HepG2 (cell line): ENCODE data around the gene ABHD15. TPM values are rescaled to one million over a fixed set of nuclear protein-coding genes. Genes with fewer than 3 reads are reported as not detected.

Source experiments
- CREB1 ChIP-seq, 2 experiments: fragments of 450-650 bp in 1 of 2; IDR thresholded peaks; 2 replicates each; pipeline ENCODE4 v1.6.1; 2016 to 2017; ENCODE audit warnings: control low read depth in 1 of 2, mild to moderate bottlenecking in 1 of 2, missing compliant biosample characterization in 1 of 2, missing genetic modification characterization in 1 of 2
- GABPA ChIP-seq, 2 experiments: IDR thresholded peaks; 2 replicates each; pipeline ENCODE4 v1.6.1; 2011 to 2016; ENCODE audit warnings: low read depth in 2 of 2, low read length in 1 of 2, missing biosample characterization in 1 of 2, missing genetic modification characterization in 1 of 2
- MTF1 ChIP-seq: sonication (generic); formaldehyde crosslinking; IDR thresholded peaks from 2 replicates; pipeline ENCODE4 v1.5.0; 2020; ENCODE audit warnings: missing genetic modification reagents
- ONECUT2 ChIP-seq: sonication (generic); formaldehyde crosslinking; IDR thresholded peaks from 2 replicates; pipeline ENCODE4 v1.4.0; 2020; ENCODE audit warnings: missing genetic modification reagents
- RERE ChIP-seq: IDR thresholded peaks from 2 replicates; pipeline ENCODE4 v1.6.1; 2016; ENCODE audit warnings: low read depth, missing genetic modification reagents, missing compliant biosample characterization
- RFXANK ChIP-seq: IDR thresholded peaks from 2 replicates; pipeline ENCODE4 v1.6.1; 2016
- SNAPC5 ChIP-seq: sonication (generic); formaldehyde crosslinking; IDR thresholded peaks from 2 replicates; pipeline ENCODE4 v1.8.1; 2023; ENCODE audit warnings: mild to moderate bottlenecking, missing genetic modification reagents, borderline replicate concordance
- THAP7 ChIP-seq: sonication (generic); formaldehyde crosslinking; IDR thresholded peaks from 2 replicates; pipeline ENCODE4 v1.8.1; 2023; ENCODE audit warnings: mild to moderate bottlenecking, missing genetic modification reagents
- ZNF138 ChIP-seq: sonication (generic); formaldehyde crosslinking; IDR thresholded peaks from 2 replicates; pipeline ENCODE4 v1.5.0; 2020; ENCODE audit warnings: mild to moderate bottlenecking, low read depth, missing genetic modification reagents
- ZNF318 ChIP-seq: sonication (generic); formaldehyde crosslinking; IDR thresholded peaks from 2 replicates; pipeline ENCODE4 v1.4.0; 2020; ENCODE audit warnings: mild to moderate bottlenecking, missing genetic modification reagents
- ZNF367 ChIP-seq: sonication (generic); formaldehyde crosslinking; IDR thresholded peaks from 2 replicates; pipeline ENCODE4 v1.4.0; 2020; ENCODE audit warnings: missing genetic modification reagents, borderline replicate concordance
- ZNF652 ChIP-seq: IDR thresholded peaks from 2 replicates; pipeline ENCODE4 v1.6.1; 2016; ENCODE audit warnings: low read depth, borderline replicate concordance
- ZNF747 ChIP-seq: sonication (generic); formaldehyde crosslinking; IDR thresholded peaks from 2 replicates; pipeline ENCODE4 v1.8.1; 2023; ENCODE audit warnings: missing genetic modification reagents, mild to moderate bottlenecking, borderline replicate concordance
- ZNF782 ChIP-seq: sonication (generic); formaldehyde crosslinking; IDR thresholded peaks from 2 replicates; pipeline ENCODE4 v1.4.0; 2020; ENCODE audit warnings: missing genetic modification reagents, mild to moderate bottlenecking, borderline replicate concordance
- polyA plus RNA-seq, 8 experiments: library from polyadenylated mRNA; depleted of rRNA in 3 of 8; stranded (reverse) in 7 of 8; unstranded in 1 of 8; fragments of >200 nt; fragmentation: Illumina TruSeq in 4 of 8; extraction: Trizol in 4 of 8; gene quantifications; 2 replicates each; pipeline versions ENCODE4 v1.2.1 to v1.2.3, GENCODE V29; 2011 to 2016; ENCODE audit warnings: low read depth in 4 of 8, missing spikeins in 1 of 8, mixed read lengths in 1 of 8; ENCODE audit not compliant: insufficient read depth in 1 of 8
- total RNA-seq, 5 experiments: library from RNA; depleted of rRNA; stranded (reverse); fragments of >200 nt; fragmentation: Illumina TruSeq; extraction: Trizol; gene quantifications; 2 replicates each; pipeline ENCODE4 v1.2.3, GENCODE V29; 2016; ENCODE audit warnings: low read depth in 1 of 5

ABHD15 gene
- total and polyA plus RNA-seq, 2 of the 13 experiments (the other 11 are each of a cell fraction or from before 2014, with no cell fraction given): 2.4 to 7.7 TPM

- TF ChIP-seq THAP7 (CRISPR knock-in tag) (no peak), ZNF367 (CRISPR knock-in tag) (0 out of 2 replicates have a peak, but pooled peaks have one; percentile 39), MTF1 (no peak), RERE (no peak), SNAPC5 (CRISPR knock-in tag) (no peak), ZNF318 (CRISPR knock-in tag) (no peak), ZNF747 (CRISPR knock-in tag) (no peak), ONECUT2 (CRISPR knock-in tag) (no peak), ZNF652 (CRISPR knock-in tag) (no peak), GABPA (IDR thresholded peaks at IDR 0.05; ENCODE audit: low read depth, low read length) (no peak), GABPA (CRISPR knock-in tag; IDR thresholded peaks at IDR 0.05; ENCODE audit: low read depth) (no peak), CREB1 (IDR thresholded peaks at IDR 0.05) (no peak), CREB1 (CRISPR knock-in tag; IDR thresholded peaks at IDR 0.05) (no peak), ZNF782 (CRISPR knock-in tag) (no peak), RFXANK (no peak), ZNF138 (CRISPR knock-in tag) (no peak)
Measured at GRCh38 chr17:29588562-29589411, 21.9 kb upstream of the ABHD15 start (continued).
